Trophoblast cell (in vitro differentiated cells and primary cell): ENCODE results near the gene BSND.
A peak's percentile ranks its signal among the peaks of the same experiment; 100 is the strongest.

ENCODE experiments used
- DNase-seq, 2 donors: peaks; one replicate each; pipeline ENCODE4 v3.0.0-alpha.2; 2016
- H2AFZ ChIP-seq: 2 replicates; pipeline ENCODE4 v1.6.1; 2013; ENCODE audit warnings: low read length, moderate library complexity, mild to moderate bottlenecking; ENCODE audit not compliant: insufficient read depth, poor library complexity
- H2AK5ac ChIP-seq: 2 replicates; pipeline ENCODE4 v1.6.1; 2013; ENCODE audit warnings: mild to moderate bottlenecking, low read length
- H2BK120ac ChIP-seq: 2 replicates; pipeline ENCODE4 v1.6.1; 2013; ENCODE audit warnings: low read length, mild to moderate bottlenecking, moderate library complexity; ENCODE audit not compliant: insufficient read depth, poor library complexity
- H2BK12ac ChIP-seq: 2 replicates; pipeline ENCODE4 v1.6.1; 2013; ENCODE audit warnings: mild to moderate bottlenecking, low read length, moderate library complexity
- H2BK5ac ChIP-seq: 2 replicates; pipeline ENCODE4 v1.6.1; 2013; ENCODE audit warnings: low read length, low read depth, moderate library complexity, mild to moderate bottlenecking; ENCODE audit not compliant: poor library complexity
- H3K14ac ChIP-seq: 2 replicates; pipeline ENCODE4 v1.6.1; 2013; ENCODE audit warnings: mild to moderate bottlenecking, low read length
- H3K18ac ChIP-seq: 2 replicates; pipeline ENCODE4 v1.6.1; 2013; ENCODE audit warnings: mild to moderate bottlenecking, low read length
- H3K23ac ChIP-seq: 2 replicates; pipeline ENCODE4 v1.6.1; 2013; ENCODE audit warnings: low read length
- H3K27ac ChIP-seq: 2 replicates; pipeline ENCODE4 v1.5.1; 2013; ENCODE audit warnings: low read depth, mild to moderate bottlenecking, inconsistent platforms, low read length, moderate library complexity
- H3K27me3 ChIP-seq: 2 replicates; pipeline ENCODE4 v1.6.1; 2013; ENCODE audit warnings: inconsistent platforms, mild to moderate bottlenecking, low read length, moderate library complexity; ENCODE audit not compliant: insufficient read depth
- H3K36me3 ChIP-seq, 2 experiments: 1 replicate in 1 of 2; 2 replicates in 1 of 2; pipeline ENCODE4 v1.6.1; 2013; ENCODE audit warnings: low read length in 2 of 2, mild to moderate bottlenecking in 2 of 2, moderate library complexity in 1 of 2; ENCODE audit not compliant: insufficient read depth in 2 of 2, control insufficient read depth in 1 of 2
- H3K4ac ChIP-seq: 2 replicates; pipeline ENCODE4 v1.6.1; 2013; ENCODE audit warnings: low read depth, mild to moderate bottlenecking, low read length, moderate library complexity
- H3K4me1 ChIP-seq, 2 experiments: 1 replicate in 1 of 2; 2 replicates in 1 of 2; pipeline ENCODE4 v1.6.1; 2013; ENCODE audit warnings: low read length in 2 of 2, mild to moderate bottlenecking in 2 of 2, moderate library complexity in 1 of 2; ENCODE audit not compliant: insufficient read depth in 2 of 2, control insufficient read depth in 1 of 2
- H3K4me2 ChIP-seq: 2 replicates; pipeline ENCODE4 v1.6.1; 2013; ENCODE audit warnings: inconsistent platforms, mild to moderate bottlenecking, low read length, moderate library complexity
- H3K4me3 ChIP-seq: 2 replicates; pipeline ENCODE4 v1.5.1; 2013; ENCODE audit warnings: mild to moderate bottlenecking, low read depth, low read length, inconsistent platforms
- H3K79me1 ChIP-seq: one replicate; pipeline ENCODE4 v1.6.1; 2013; ENCODE audit warnings: low read length
- H3K79me2 ChIP-seq: 2 replicates; pipeline ENCODE4 v1.6.1; 2013; ENCODE audit warnings: low read length, mild to moderate bottlenecking; ENCODE audit not compliant: control insufficient read depth, insufficient read depth, poor library complexity
- H3K9ac ChIP-seq: 2 replicates; pipeline ENCODE4 v1.6.1; 2013; ENCODE audit warnings: mild to moderate bottlenecking, low read length
- H3K9me3 ChIP-seq: 2 replicates; pipeline ENCODE4 v1.6.1; 2013; ENCODE audit warnings: low read depth, mild to moderate bottlenecking, control low read depth, inconsistent platforms, low read length; ENCODE audit not compliant: insufficient read depth
- H4K12ac ChIP-seq: 2 replicates; pipeline ENCODE4 v1.6.1; 2013; ENCODE audit warnings: low read depth, mild to moderate bottlenecking, low read length, moderate library complexity
- H4K8ac ChIP-seq: 2 replicates; pipeline ENCODE4 v1.6.1; 2013; ENCODE audit warnings: low read depth, mild to moderate bottlenecking, low read length, moderate library complexity
- H4K91ac ChIP-seq: one replicate; pipeline ENCODE4 v1.6.1; 2013; ENCODE audit warnings: low read depth, mild to moderate bottlenecking, low read length, moderate library complexity
- WGBS: extraction: QIAGEN DNeasy Blood & Tissue Kit; methylation state at CpG from one replicate; pipeline ENCODE4 v1.1.7; 2013; ENCODE audit warnings: missing lambda C conversion rate; ENCODE audit not compliant: insufficient read length, insufficient coverage; ENCODE audit errors: extremely low coverage; 5-methylcytosine and 5-hydroxymethylcytosine counted together

The BSND gene

DNA sequence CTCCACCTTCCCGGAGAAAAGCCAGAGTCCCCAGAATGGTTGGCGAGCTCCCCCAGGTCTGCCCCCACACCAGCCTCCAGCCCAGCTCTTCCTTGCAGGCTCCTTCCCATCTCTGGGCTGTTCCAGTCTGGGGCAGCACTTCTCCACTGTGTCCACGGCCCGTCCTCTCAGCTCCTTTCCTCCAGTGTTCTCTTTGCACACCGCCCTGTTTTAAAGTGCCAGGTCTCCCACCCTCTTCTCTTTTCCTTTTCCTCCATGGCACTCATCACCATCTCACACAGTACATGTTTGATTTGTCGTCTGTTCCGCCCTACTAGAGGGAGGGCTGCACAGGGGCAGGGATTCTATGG lies 34.5 kb downstream of the BSND start:
- no peak overlapping the region for H2AK5ac ChIP-seq
- peaks cover 9% of the 10 kb centered on the region for H3K27me3 ChIP-seq
- H3K4me1 ChIP-seq = no peaks in the 10 kb centered on the region
- no peak overlapping the region for H3K27ac ChIP-seq
- no CpG with 5 or more reads among the region's 7 CpGs for WGBS
- no peak overlapping the region for H2BK12ac ChIP-seq
- no peak overlapping the region for H2AFZ ChIP-seq
- H3K9ac ChIP-seq = no peak overlapping the region
- H4K8ac ChIP-seq = no peak overlapping the region
- no peak overlapping the region for H4K91ac ChIP-seq
- no peaks in the 10 kb centered on the region for H3K9me3 ChIP-seq
- H3K4me3 ChIP-seq = no peak overlapping the region
- H3K36me3 ChIP-seq = no peaks in the 10 kb centered on the region
- no peaks in the 10 kb centered on the region for H3K79me2 ChIP-seq
- no peak overlapping the region for H3K4ac ChIP-seq
- no peak overlapping the region for H2BK120ac ChIP-seq
- H3K14ac ChIP-seq = no peak overlapping the region
- H3K23ac ChIP-seq = no peak overlapping the region
- DNase-seq = no peak
- no peak overlapping the region for H4K12ac ChIP-seq
- H3K4me2 ChIP-seq = no peak overlapping the region
- H2BK5ac ChIP-seq = no peak overlapping the region
- H3K18ac ChIP-seq = no peak overlapping the region
- no peaks in the 10 kb centered on the region for H3K79me1 ChIP-seq

DNA sequence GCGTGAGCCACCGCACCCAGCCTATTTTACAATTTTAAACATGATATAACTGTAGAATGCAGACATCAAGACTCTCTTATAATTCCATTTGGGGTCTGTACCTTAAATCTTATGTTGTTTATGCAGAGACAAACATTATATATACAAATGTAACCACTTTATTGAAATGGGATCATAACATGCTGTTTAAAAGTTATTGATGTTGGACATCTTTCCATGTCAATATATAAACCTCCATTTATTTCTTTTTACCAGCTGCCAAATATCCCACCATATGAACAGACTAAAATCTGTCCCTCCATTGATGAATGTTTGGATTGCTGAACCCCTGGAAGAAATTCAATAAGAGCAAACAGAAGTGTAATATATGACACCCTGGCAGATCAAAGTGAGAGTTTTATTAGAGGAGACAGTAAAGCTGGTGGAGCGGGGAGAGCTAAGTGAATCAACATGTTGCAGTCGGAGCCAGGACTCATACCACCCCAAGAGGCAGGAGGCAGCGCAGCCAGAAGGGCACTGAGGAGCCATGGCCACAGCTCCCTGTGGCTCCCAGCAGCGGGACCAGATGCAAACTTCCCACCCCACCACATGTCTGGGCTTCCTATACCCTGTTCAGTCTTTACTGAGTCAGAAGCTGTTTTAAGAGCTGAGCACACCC lies 35.9 kb downstream of the BSND start:
- no peak for DNase-seq
- WGBS = no CpG with 5 or more reads among the region's 6 CpGs
- H3K36me3 ChIP-seq = no peaks in the 10 kb centered on the region

DNA sequence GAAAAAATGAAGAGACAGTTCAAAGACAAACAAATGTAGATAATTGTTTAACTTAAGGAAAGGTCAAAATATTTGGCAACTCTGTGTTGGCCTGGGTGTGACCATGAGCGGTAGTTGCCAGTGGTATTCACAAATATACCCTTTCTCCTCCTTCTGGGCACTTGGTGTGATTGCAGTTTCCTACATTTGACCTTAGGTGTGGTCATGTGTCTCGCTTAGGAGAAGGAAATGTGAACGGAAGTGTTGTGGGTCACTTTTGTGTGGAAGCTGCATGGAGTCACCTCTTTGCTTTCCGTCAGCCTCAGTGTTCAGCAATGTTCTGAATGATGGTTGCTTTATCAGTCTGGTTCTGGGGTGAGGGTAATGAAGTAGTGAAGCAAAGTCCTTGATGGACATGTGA lies 37.2 kb downstream of the BSND start:
- Histone ChIP-seq H4K12ac (no peak overlapping the region), H3K14ac (no peak overlapping the region), H3K4me3 (no peak overlapping the region), H3K4ac (no peak overlapping the region), H3K36me3 (no peaks in the 10 kb centered on the region), H2AK5ac (no peak overlapping the region), H4K8ac (no peak overlapping the region), H3K18ac (no peak overlapping the region), H3K23ac (no peak overlapping the region), H3K4me2 (no peak overlapping the region), H2BK5ac (no peak overlapping the region), H2BK120ac (no peak overlapping the region), H3K9me3 (peaks cover 4% of the 10 kb centered on the region), H3K27ac (no peak overlapping the region), H2AFZ (no peak overlapping the region), H3K79me1 (no peaks in the 10 kb centered on the region), H4K91ac (no peak overlapping the region), H3K9ac (no peak overlapping the region), H3K27me3 (peaks cover 35% of the 10 kb centered on the region), H2BK12ac (no peak overlapping the region), H3K79me2 (no peaks in the 10 kb centered on the region), H3K4me1 (peaks cover 7 to 9% of the 10 kb centered on the region in 2 experiments)
- DNase-seq = peak in 1 of 2 donors; percentile 4
- no CpG with 5 or more reads among the region's 4 CpGs for WGBS

More for the DNA sequence above, 35.9 kb downstream of the BSND start:
- Histone ChIP-seq H2BK12ac (no peak overlapping the region), H4K91ac (no peak overlapping the region), H3K27ac (no peak overlapping the region), H3K79me2 (no peaks in the 10 kb centered on the region), H3K9ac (no peak overlapping the region), H3K18ac (no peak overlapping the region), H3K4ac (no peak overlapping the region), H2BK5ac (no peak overlapping the region), H2AFZ (no peak overlapping the region), H4K8ac (no peak overlapping the region), H2BK120ac (no peak overlapping the region), H3K9me3 (no peaks in the 10 kb centered on the region), H3K27me3 (peaks cover 22% of the 10 kb centered on the region), H4K12ac (no peak overlapping the region), H3K79me1 (no peaks in the 10 kb centered on the region), H2AK5ac (no peak overlapping the region), H3K4me3 (no peak overlapping the region), H3K14ac (no peak overlapping the region), H3K4me1 (peaks cover under 1 to 2% of the 10 kb centered on the region in 2 experiments), H3K4me2 (no peak overlapping the region), H3K23ac (no peak overlapping the region)

DNA sequence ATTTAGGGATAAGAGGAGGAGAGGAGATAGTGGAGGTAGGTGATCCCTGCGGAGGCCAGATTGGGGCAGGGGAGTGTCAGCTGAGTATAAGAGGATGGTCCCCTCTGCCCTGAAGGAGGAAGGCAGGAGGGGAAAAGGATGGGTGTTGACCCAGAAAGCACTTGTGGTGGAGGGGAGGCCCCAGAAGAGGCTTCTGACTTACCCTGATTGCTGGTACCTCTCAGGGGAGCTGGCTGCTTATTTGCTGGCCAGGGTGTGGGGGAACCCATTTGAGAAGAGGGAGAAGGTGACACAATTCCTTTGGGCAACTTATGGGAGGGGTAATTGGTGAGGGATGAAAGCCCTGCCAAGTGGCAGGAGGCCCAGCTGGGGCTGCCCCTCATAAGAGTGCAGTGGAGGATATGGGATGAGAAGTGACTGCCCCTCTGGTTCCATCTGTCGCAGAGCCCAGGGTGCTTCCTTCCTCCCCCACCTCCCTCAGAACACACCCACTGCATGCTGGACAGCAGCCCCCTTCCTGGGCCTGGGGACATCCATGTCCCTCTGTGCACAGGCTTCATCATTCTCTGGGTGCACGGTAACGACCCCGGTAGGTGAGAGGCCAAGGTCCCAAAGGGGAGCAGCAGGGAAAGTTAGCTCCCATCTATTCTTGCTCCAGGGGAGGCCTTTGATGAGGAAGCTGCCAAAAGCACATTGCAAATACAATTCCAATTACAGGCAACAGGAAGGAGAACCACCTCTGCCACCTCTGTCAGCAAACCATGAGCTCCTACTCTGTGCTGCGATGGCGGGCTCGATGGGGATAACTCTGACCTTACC lies 39.2 kb downstream of the BSND start:
- Histone ChIP-seq H2BK12ac (no peak overlapping the region), H3K4me3 (no peak overlapping the region), H3K27ac (no peak overlapping the region), H2AK5ac (no peak overlapping the region), H4K8ac (no peak overlapping the region), H2BK5ac (no peak overlapping the region), H3K14ac (no peak overlapping the region), H3K4me2 (no peak overlapping the region), H3K18ac (no peak overlapping the region), H3K36me3 (no peaks in the 10 kb centered on the region), H3K4me1 (peaks cover 7 to 9% of the 10 kb centered on the region in 2 experiments), H3K79me2 (no peaks in the 10 kb centered on the region), H4K12ac (no peak overlapping the region), H3K9me3 (peaks cover 4% of the 10 kb centered on the region), H3K4ac (no peak overlapping the region), H3K23ac (no peak overlapping the region), H4K91ac (no peak overlapping the region), H3K79me1 (no peaks in the 10 kb centered on the region), H2BK120ac (no peak overlapping the region), H2AFZ (no peak overlapping the region), H3K27me3 (peaks cover 40% of the 10 kb centered on the region), H3K9ac (no peak overlapping the region)
- no CpG with 5 or more reads among the region's 8 CpGs for WGBS
- DNase-seq = no peak
